ENCODE measurements around the gene TEX13B. TPM values are rescaled to one million over a fixed set of nuclear protein-coding genes. Genes with fewer than 3 reads are reported as not detected.

The TEX13B gene
- total RNA-seq, 2 donors from 2014 or later, result not detected

- Histone ChIP-seq H3K4me3 (no peak overlapping the region), H3K4me1 (replicated peaks) (no peaks in the 10 kb centered on the region), H3K9me3 (no peaks in the 10 kb centered on the region), H3K27ac (no peak overlapping the region), H3K27me3 (replicated peaks; ENCODE audit: insufficient read depth) (no peaks in the 10 kb centered on the region), H3K36me3 (no peaks in the 10 kb centered on the region)
- TF ChIP-seq CTCF (IDR thresholded peaks at IDR 0.05), result peak in 1 of 4 experiments; percentile 31
- no peak for TF ChIP-seq POLR2AphosphoS5 (IDR thresholded peaks at IDR 0.05)
- WGBS, result 27% methylated on average over 11 of the region's 11 CpGs
- DNase-seq (ENCODE audit: low spot score), result peak; percentile 12
- intact Hi-C loops (cut with DNase I), result no loop called here
Observed at GRCh38 chrX:108001218-108001814, 19.1 kb upstream of the TEX13B start.

GRCh38 chrX:108000751-108001150 lies 18.6 kb upstream of the TEX13B start:
- H3K36me3 ChIP-seq, result no peaks in the 10 kb centered on the region
- no peak overlapping the region for H3K4me3 ChIP-seq
- H3K4me1 ChIP-seq (replicated peaks), result no peaks in the 10 kb centered on the region
- peak; percentile 41 for DNase-seq (ENCODE audit: low spot score)
- TF ChIP-seq POLR2AphosphoS5 (IDR thresholded peaks at IDR 0.05), result peak; percentile 9
- no peak for TF ChIP-seq CTCF (IDR thresholded peaks at IDR 0.05)
- TF ChIP-seq POLR2A (IDR thresholded peaks at IDR 0.05), result no peak
- intact Hi-C loops (cut with DNase I), result no loop called here
- no peaks in the 10 kb centered on the region for H3K9me3 ChIP-seq
- H3K27me3 ChIP-seq (replicated peaks; ENCODE audit: insufficient read depth), result no peaks in the 10 kb centered on the region
- 80% methylated on average over 1 of the region's 2 CpGs for WGBS
- no peak overlapping the region for H3K27ac ChIP-seq

- Histone ChIP-seq H3K9me3 (no peaks in the 10 kb centered on the region), H3K4me1 (replicated peaks) (no peaks in the 10 kb centered on the region), H3K4me3 (no peak overlapping the region), H3K27ac (no peak overlapping the region), H3K27me3 (replicated peaks; ENCODE audit: insufficient read depth) (no peaks in the 10 kb centered on the region), H3K36me3 (no peaks in the 10 kb centered on the region)
- intact Hi-C loops (cut with DNase I), result no loop called here
- no peak for DNase-seq (ENCODE audit: low spot score)
- TF ChIP-seq POLR2A (IDR thresholded peaks at IDR 0.05), result no peak
- no peak for TF ChIP-seq CTCF (IDR thresholded peaks at IDR 0.05)
- TF ChIP-seq POLR2AphosphoS5 (IDR thresholded peaks at IDR 0.05), result no peak
- whole genome bisulfite sequencing, result 82% methylated on average over 6 of the region's 6 CpGs
Observed at GRCh38 chrX:107996124-107996523, 14.0 kb upstream of the TEX13B start.

GRCh38 chrX:107985033-107985432 lies 2.9 kb upstream of the TEX13B start:
- intact Hi-C loops (cut with DNase I), result no loop called here
- H3K27me3 ChIP-seq (replicated peaks; ENCODE audit: insufficient read depth), result no peaks in the 10 kb centered on the region
- H3K36me3 ChIP-seq, result no peaks in the 10 kb centered on the region
- H3K4me3 ChIP-seq, result no peak overlapping the region
- no peak for DNase-seq (ENCODE audit: low spot score)
- TF ChIP-seq POLR2A (IDR thresholded peaks at IDR 0.05) (no peak), CTCF (IDR thresholded peaks at IDR 0.05) (no peak), POLR2AphosphoS5 (IDR thresholded peaks at IDR 0.05) (no peak)
- H3K9me3 ChIP-seq, result no peaks in the 10 kb centered on the region
- no peaks in the 10 kb centered on the region for H3K4me1 ChIP-seq (replicated peaks)
- WGBS, result 68% methylated on average over 2 of the region's 2 CpGs
- no peak overlapping the region for H3K27ac ChIP-seq

GRCh38 chrX:107979534-107979933 lies 2.6 kb downstream of the TEX13B start:
- H3K27ac ChIP-seq, result no peak overlapping the region
- no peaks in the 10 kb centered on the region for H3K9me3 ChIP-seq
- no peaks in the 10 kb centered on the region for H3K27me3 ChIP-seq (replicated peaks; ENCODE audit: insufficient read depth)
- no peak for TF ChIP-seq POLR2A (IDR thresholded peaks at IDR 0.05)
- no peak for TF ChIP-seq POLR2AphosphoS5 (IDR thresholded peaks at IDR 0.05)
- TF ChIP-seq CTCF (IDR thresholded peaks at IDR 0.05), result no peak
- no peaks in the 10 kb centered on the region for H3K4me1 ChIP-seq (replicated peaks)
- intact Hi-C loops (cut with DNase I), result no loop called here
- no peak for DNase-seq (ENCODE audit: low spot score)
- H3K36me3 ChIP-seq, result no peaks in the 10 kb centered on the region
- H3K4me3 ChIP-seq, result no peak overlapping the region
